ENCODE data around the gene IDI1.

DNA sequence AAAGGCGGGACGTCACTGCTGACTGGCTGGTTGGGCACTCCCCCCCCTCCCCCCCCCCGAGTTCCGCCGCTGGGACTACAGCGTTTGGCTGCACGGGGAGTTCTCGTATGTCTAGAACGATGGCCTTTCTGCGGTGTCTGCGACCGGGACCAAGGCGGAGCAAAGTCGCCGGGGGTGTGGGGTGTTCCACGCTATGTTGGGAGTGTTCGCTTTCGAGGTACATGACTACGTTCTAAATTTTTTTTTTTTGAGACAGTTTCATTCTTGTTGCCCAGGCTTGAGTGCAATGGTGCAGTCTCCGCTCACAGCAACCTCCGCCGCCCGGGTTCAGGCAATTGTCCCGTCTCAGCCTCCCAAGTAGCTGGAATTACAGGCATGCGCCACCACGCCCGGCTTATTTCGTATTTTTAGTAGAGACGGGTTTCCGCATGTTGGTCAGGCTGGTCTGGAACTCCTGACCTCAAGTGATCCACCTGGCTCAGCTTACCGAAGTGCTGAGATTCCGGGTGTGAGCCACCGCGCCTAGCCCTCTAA is 573 bp upstream of the IDI1 start:
- TF ChIP-seq ZNF512 (CRISPR knock-in tag; IDR thresholded peaks at IDR 0.05; ENCODE audit: borderline replicate concordance) (no peak), CTCF (IDR thresholded peaks at IDR 0.05) (no peak)
